ENCODE measurements around the gene DUSP16. TPM values are rescaled to one million over a fixed set of nuclear protein-coding genes. Genes with fewer than 3 reads are reported as not detected.
"Not testable (repeated sequence)": the region's sequence is repeated elsewhere in the genome, so short reads cannot be mapped to it uniquely, and the experiment has no call there.

The DUSP16 gene
- polyA plus RNA-seq, 2 donors = 6.3 to 9.2 TPM

DNA sequence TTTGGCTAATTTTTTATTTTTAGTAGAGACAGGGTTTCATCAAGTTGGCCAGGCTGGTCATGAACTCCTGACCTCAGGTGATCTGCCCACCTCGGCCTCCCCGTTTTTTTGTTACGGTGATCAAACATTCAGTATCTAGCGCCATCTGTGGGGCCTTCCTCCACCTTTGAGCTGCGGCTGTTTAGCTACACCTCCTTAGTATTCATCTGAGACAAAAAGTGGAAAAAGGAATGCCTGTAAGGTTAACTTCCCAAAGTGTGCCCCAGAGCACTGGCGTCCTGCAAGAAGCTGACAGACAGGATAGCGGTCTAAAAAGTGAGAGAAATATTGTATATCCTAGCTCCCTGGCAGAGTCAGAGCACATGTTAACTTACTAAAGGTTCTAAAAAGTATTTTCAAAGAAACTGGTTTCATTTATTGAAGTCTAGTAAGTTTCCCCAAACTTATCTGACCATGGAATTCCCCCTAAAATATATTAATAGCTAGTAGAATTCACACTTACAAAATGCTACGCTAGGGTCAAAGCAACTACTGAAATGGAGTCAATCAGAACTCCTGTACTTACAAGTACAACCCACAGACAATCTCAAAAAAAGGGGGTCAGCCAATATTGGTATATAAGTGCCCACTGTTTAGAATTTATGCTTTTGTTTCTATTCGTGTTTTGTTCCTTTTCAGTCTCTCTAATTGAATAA is 59.1 kb downstream of the DUSP16 start:
- Histone ChIP-seq H3K4me3 (ENCODE audit: low read depth in 1 of 2, low read length in 2 of 2) (no peak overlapping the region), H3K9me3 (ENCODE audit: control insufficient read depth in 2 of 2, insufficient read depth in 1 of 2, low read depth in 1 of 2, low read length in 1 of 2) (no peaks in the 10 kb centered on the region), H3K27me3 (ENCODE audit: control insufficient read depth in 1 of 2, insufficient read depth in 2 of 2, low read length in 2 of 2) (no peaks in the 10 kb centered on the region), H3K36me3 (ENCODE audit: control insufficient read depth in 2 of 2, insufficient read depth in 2 of 2, low read length in 1 of 2) (no peaks in the 10 kb centered on the region), H3K4me1 (ENCODE audit: control insufficient read depth in 2 of 2, insufficient read depth in 2 of 2, low read length in 1 of 2) (no peaks in the 10 kb centered on the region), H3K27ac (ENCODE audit: low read depth in 2 of 2, low read length in 1 of 2) (no peak overlapping the region)
- WGBS, 2 donors = 83 to 84% methylated on average over 9 of the region's 9 CpGs

- Histone ChIP-seq H3K27me3 (ENCODE audit: control insufficient read depth in 1 of 2, insufficient read depth in 2 of 2, low read length in 2 of 2) (no peaks in the 10 kb centered on the region), H3K9me3 (ENCODE audit: control insufficient read depth in 2 of 2, insufficient read depth in 1 of 2, low read depth in 1 of 2, low read length in 1 of 2) (no peaks in the 10 kb centered on the region), H3K36me3 (ENCODE audit: control insufficient read depth in 2 of 2, insufficient read depth in 2 of 2, low read length in 1 of 2) (no peaks in the 10 kb centered on the region), H3K4me1 (ENCODE audit: control insufficient read depth in 2 of 2, insufficient read depth in 2 of 2, low read length in 1 of 2) (no peaks in the 10 kb centered on the region), H3K4me3 (ENCODE audit: low read depth in 1 of 2, low read length in 2 of 2) (no peak overlapping the region), H3K27ac (ENCODE audit: low read depth in 2 of 2, low read length in 1 of 2) (no peak overlapping the region)
- 91 to 96% methylated on average over 5 of the region's 5 CpGs for WGBS, 2 donors
These were observed 59.9 kb downstream of the DUSP16 start for GRCh38 chr12:12502815-12503151.

DNA sequence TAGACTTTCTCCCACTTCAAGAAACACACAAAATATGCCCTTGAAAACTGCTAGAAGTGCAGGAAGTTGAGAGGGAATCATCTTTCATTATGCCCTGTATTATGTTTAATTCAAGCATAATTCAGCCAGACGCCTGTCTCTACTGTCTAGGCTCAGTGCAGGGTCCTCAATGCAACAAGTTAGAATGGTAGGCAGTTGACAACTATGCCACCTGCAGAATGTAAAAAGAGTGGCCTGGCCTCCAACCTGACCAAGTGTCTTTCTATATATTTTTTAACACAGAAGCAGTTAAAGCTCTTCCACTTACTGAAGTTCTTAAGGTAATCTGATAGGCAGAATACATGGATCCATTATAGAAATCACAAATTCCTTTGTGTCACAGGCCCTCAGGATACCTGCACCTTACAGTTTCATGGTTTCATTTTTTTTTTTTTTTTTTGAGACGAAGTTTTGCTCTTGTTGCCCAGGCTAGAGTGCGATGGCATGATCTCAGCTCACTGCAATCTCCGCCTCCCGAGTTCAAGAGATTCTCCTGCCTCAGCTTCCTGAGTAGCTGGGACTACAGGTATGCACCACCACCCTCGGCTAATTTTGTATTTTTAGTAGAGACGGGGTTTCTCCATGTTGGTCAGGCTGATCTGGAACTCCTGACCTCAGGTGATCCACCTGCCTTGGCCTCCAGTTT is 60.4 kb downstream of the DUSP16 start:
- not testable (repeated sequence) for H3K4me3 ChIP-seq (ENCODE audit: low read depth in 1 of 2, low read length in 2 of 2); H3K9me3 ChIP-seq (ENCODE audit: control insufficient read depth in 2 of 2, insufficient read depth in 1 of 2, low read depth in 1 of 2, low read length in 1 of 2); H3K36me3 ChIP-seq (ENCODE audit: control insufficient read depth in 2 of 2, insufficient read depth in 2 of 2, low read length in 1 of 2); H3K27me3 ChIP-seq (ENCODE audit: control insufficient read depth in 1 of 2, insufficient read depth in 2 of 2, low read length in 2 of 2); H3K27ac ChIP-seq (ENCODE audit: low read depth in 2 of 2, low read length in 1 of 2); H3K4me1 ChIP-seq (ENCODE audit: control insufficient read depth in 2 of 2, insufficient read depth in 2 of 2, low read length in 1 of 2)
- 82 to 85% methylated on average over 7 of the region's 7 CpGs for WGBS, 2 donors

GRCh38 chr12:12501121-12501520 is 61.5 kb downstream of the DUSP16 start:
- Histone ChIP-seq H3K36me3 (ENCODE audit: control insufficient read depth in 2 of 2, insufficient read depth in 2 of 2, low read length in 1 of 2) (no peaks in the 10 kb centered on the region), H3K4me1 (ENCODE audit: control insufficient read depth in 2 of 2, insufficient read depth in 2 of 2, low read length in 1 of 2) (no peaks in the 10 kb centered on the region), H3K27me3 (ENCODE audit: control insufficient read depth in 1 of 2, insufficient read depth in 2 of 2, low read length in 2 of 2) (no peaks in the 10 kb centered on the region), H3K4me3 (ENCODE audit: low read depth in 1 of 2, low read length in 2 of 2) (no peak overlapping the region), H3K27ac (ENCODE audit: low read depth in 2 of 2, low read length in 1 of 2) (no peak overlapping the region), H3K9me3 (ENCODE audit: control insufficient read depth in 2 of 2, insufficient read depth in 1 of 2, low read depth in 1 of 2, low read length in 1 of 2) (no peaks in the 10 kb centered on the region)
- 57 to 73% methylated on average over 3 of the region's 3 CpGs for whole genome bisulfite sequencing, 2 donors

- Histone ChIP-seq H3K27me3 (ENCODE audit: control insufficient read depth in 1 of 2, insufficient read depth in 2 of 2, low read length in 2 of 2) (no peaks in the 10 kb centered on the region), H3K36me3 (ENCODE audit: control insufficient read depth in 2 of 2, insufficient read depth in 2 of 2, low read length in 1 of 2) (no peaks in the 10 kb centered on the region), H3K4me1 (ENCODE audit: control insufficient read depth in 2 of 2, insufficient read depth in 2 of 2, low read length in 1 of 2) (no peaks in the 10 kb centered on the region), H3K27ac (ENCODE audit: low read depth in 2 of 2, low read length in 1 of 2) (no peak overlapping the region), H3K4me3 (ENCODE audit: low read depth in 1 of 2, low read length in 2 of 2) (no peak overlapping the region), H3K9me3 (ENCODE audit: control insufficient read depth in 2 of 2, insufficient read depth in 1 of 2, low read depth in 1 of 2, low read length in 1 of 2) (no peaks in the 10 kb centered on the region)
- 88 to 92% methylated on average over 5 of the region's 5 CpGs for WGBS, 2 donors
These were observed 62.6 kb downstream of the DUSP16 start for GRCh38 chr12:12499909-12500604.

- Histone ChIP-seq H3K4me1 (ENCODE audit: control insufficient read depth in 2 of 2, insufficient read depth in 2 of 2, low read length in 1 of 2) (no peaks in the 10 kb centered on the region), H3K36me3 (ENCODE audit: control insufficient read depth in 2 of 2, insufficient read depth in 2 of 2, low read length in 1 of 2) (no peaks in the 10 kb centered on the region), H3K27ac (ENCODE audit: low read depth in 2 of 2, low read length in 1 of 2) (no peak overlapping the region), H3K9me3 (ENCODE audit: control insufficient read depth in 2 of 2, insufficient read depth in 1 of 2, low read depth in 1 of 2, low read length in 1 of 2) (no peaks in the 10 kb centered on the region), H3K4me3 (ENCODE audit: low read depth in 1 of 2, low read length in 2 of 2) (no peak overlapping the region), H3K27me3 (ENCODE audit: control insufficient read depth in 1 of 2, insufficient read depth in 2 of 2, low read length in 2 of 2) (no peaks in the 10 kb centered on the region)
- WGBS, 2 donors = 93 to 96% methylated on average over 4 of the region's 4 CpGs
These were observed 64.5 kb downstream of the DUSP16 start for GRCh38 chr12:12498210-12498609.

GRCh38 chr12:12495536-12495935 is 67.1 kb downstream of the DUSP16 start:
- Histone ChIP-seq H3K27ac (ENCODE audit: low read depth in 2 of 2, low read length in 1 of 2) (no peak overlapping the region), H3K4me1 (ENCODE audit: control insufficient read depth in 2 of 2, insufficient read depth in 2 of 2, low read length in 1 of 2) (no peaks in the 10 kb centered on the region), H3K27me3 (ENCODE audit: control insufficient read depth in 1 of 2, insufficient read depth in 2 of 2, low read length in 2 of 2) (no peaks in the 10 kb centered on the region), H3K4me3 (ENCODE audit: low read depth in 1 of 2, low read length in 2 of 2) (no peak overlapping the region), H3K9me3 (ENCODE audit: control insufficient read depth in 2 of 2, insufficient read depth in 1 of 2, low read depth in 1 of 2, low read length in 1 of 2) (no peaks in the 10 kb centered on the region), H3K36me3 (ENCODE audit: control insufficient read depth in 2 of 2, insufficient read depth in 2 of 2, low read length in 1 of 2) (no peaks in the 10 kb centered on the region)
- 88 to 90% methylated on average over 1 of the region's 1 CpG for WGBS, 2 donors

DNA sequence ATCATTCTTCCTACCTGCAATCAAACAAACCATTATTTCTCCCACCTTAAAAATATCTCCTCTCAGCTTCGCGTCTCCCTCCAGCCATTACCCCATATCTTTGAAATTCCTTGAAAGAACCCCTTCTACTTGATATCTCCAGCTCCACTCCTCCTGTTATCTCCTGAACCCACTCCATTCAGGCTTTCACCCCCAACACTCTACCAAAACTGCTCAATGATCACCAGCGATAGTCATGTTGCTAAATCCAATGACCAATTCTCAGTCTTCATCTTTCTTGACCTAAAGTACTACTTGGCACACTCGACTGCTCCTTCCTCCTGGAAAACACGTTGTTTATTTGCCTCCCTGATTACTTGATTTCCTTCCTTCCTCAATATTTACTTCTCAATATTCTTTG is 70.1 kb downstream of the DUSP16 start:
- H3K27me3 ChIP-seq (ENCODE audit: control insufficient read depth in 1 of 2, insufficient read depth in 2 of 2, low read length in 2 of 2) = no peaks in the 10 kb centered on the region
- no peak overlapping the region for H3K27ac ChIP-seq (ENCODE audit: low read depth in 2 of 2, low read length in 1 of 2)
- H3K4me3 ChIP-seq (ENCODE audit: low read depth in 1 of 2, low read length in 2 of 2) = no peak overlapping the region
- no peaks in the 10 kb centered on the region for H3K36me3 ChIP-seq (ENCODE audit: control insufficient read depth in 2 of 2, insufficient read depth in 2 of 2, low read length in 1 of 2)
- H3K9me3 ChIP-seq (ENCODE audit: control insufficient read depth in 2 of 2, insufficient read depth in 1 of 2, low read depth in 1 of 2, low read length in 1 of 2) = no peaks in the 10 kb centered on the region
- 88 to 89% methylated on average over 5 of the region's 5 CpGs for WGBS, 2 donors
- H3K4me1 ChIP-seq (ENCODE audit: control insufficient read depth in 2 of 2, insufficient read depth in 2 of 2, low read length in 1 of 2) = no peaks in the 10 kb centered on the region

DNA sequence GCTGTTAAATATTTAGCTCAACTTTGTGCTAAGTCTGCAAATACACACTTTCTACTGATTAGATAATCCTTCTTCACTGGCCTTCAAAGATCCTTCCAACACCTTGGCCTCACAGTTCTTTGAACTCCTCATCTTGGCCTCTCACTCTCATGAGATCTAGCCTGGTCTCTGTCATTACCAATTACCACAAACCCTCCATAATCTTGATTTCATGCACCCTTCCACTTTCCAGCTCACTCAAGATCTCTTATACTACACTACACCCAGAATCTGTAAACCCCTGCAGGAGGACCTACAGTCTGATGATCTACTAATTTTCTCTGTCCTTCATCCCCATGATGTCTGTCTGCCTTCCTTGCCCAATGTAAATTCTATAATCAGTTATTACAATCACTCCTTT is 71.1 kb downstream of the DUSP16 start:
- Histone ChIP-seq H3K27ac (ENCODE audit: low read depth in 2 of 2, low read length in 1 of 2) (no peak overlapping the region), H3K27me3 (ENCODE audit: control insufficient read depth in 1 of 2, insufficient read depth in 2 of 2, low read length in 2 of 2) (no peaks in the 10 kb centered on the region), H3K36me3 (ENCODE audit: control insufficient read depth in 2 of 2, insufficient read depth in 2 of 2, low read length in 1 of 2) (no peaks in the 10 kb centered on the region), H3K9me3 (ENCODE audit: control insufficient read depth in 2 of 2, insufficient read depth in 1 of 2, low read depth in 1 of 2, low read length in 1 of 2) (no peaks in the 10 kb centered on the region), H3K4me3 (ENCODE audit: low read depth in 1 of 2, low read length in 2 of 2) (no peak overlapping the region), H3K4me1 (ENCODE audit: control insufficient read depth in 2 of 2, insufficient read depth in 2 of 2, low read length in 1 of 2) (no peaks in the 10 kb centered on the region)
